Chondrocyte (in vitro differentiated cells): ENCODE measurements around the gene C3orf70. TPM values are rescaled to one million over a fixed set of nuclear protein-coding genes. Genes with fewer than 3 reads are reported as not detected.

Experiments
- DNase-seq: peaks from one replicate; pipeline ENCODE4 v3.0.0; 2021; ENCODE audit warnings: mixed read lengths, low spot score
- H3K27ac Mint-ChIP-seq: one replicate; pipeline ENCODE4 v1.8.0; 2021; ENCODE audit warnings: mild to moderate bottlenecking, moderate library complexity, mixed read lengths; ENCODE audit not compliant: unreplicated experiment
- H3K27me3 Mint-ChIP-seq: 2 replicates; pipeline ENCODE4 v1.8.0; 2021; ENCODE audit warnings: low read depth, mixed read lengths
- H3K36me3 Mint-ChIP-seq: 2 replicates; pipeline ENCODE4 v1.8.0; 2021; ENCODE audit warnings: low read depth, mixed read lengths
- H3K4me1 Mint-ChIP-seq: 2 replicates; pipeline ENCODE4 v1.8.0; 2021; ENCODE audit warnings: low read depth, mild to moderate bottlenecking, mixed read lengths
- H3K4me3 Mint-ChIP-seq: one replicate; pipeline ENCODE4 v1.8.0; 2021; ENCODE audit warnings: mild to moderate bottlenecking, moderate library complexity, mixed read lengths; ENCODE audit not compliant: unreplicated experiment
- H3K9me3 Mint-ChIP-seq: 2 replicates; pipeline ENCODE4 v1.8.0; 2021; ENCODE audit warnings: low read depth, mixed read lengths
- CTCF ChIP-seq: fragments of 200-600 bp; sonication (generic); IDR thresholded peaks from 2 replicates; pipeline ENCODE4 v1.5.0; 2021; ENCODE audit warnings: antibody characterized with exemption, mild to moderate bottlenecking, moderate library complexity
- long read RNA-seq: library from polyadenylated mRNA; stranded (forward); transcript quantifications from one replicate; pipeline ENCODE4 v2.0.0, GENCODE V29; 2021
- total RNA-seq: library from RNA; stranded (reverse); gene quantifications from 3 replicates; pipeline ENCODE4 v1.2.1, GENCODE V29; 2021

C3orf70 gene
- 10.2 to 27.7 TPM (median 25.6 TPM) in 3 replicates for total RNA-seq
- long read RNA-seq, full-length matches to known transcripts: 22 of 25 reads
- long read RNA-seq, partial matches to known transcripts: 0 of 25 reads
- long read RNA-seq, other reads (novel, unspliced or antisense): 3 of 25 reads

GRCh38 chr3:185152410-185153170, at the start of gene C3orf70:
TSS of gene C3orf70 (minus strand) at chr3:185153060. CDS start at chr3:185152823, 237 bp downstream.
- Mint-ChIP-seq H3K27ac (peak within 1 kb of the TSS; percentile 96), H3K4me3 (peak within 1 kb of the TSS; percentile 93), H3K4me1 (peaks cover 22% of the 10 kb centered on the region), H3K9me3 (no peaks in the 10 kb centered on the region), H3K27me3 (peaks cover 4% of the 10 kb centered on the region), H3K36me3 (no peaks in the 10 kb centered on the region)
- peak; percentile 91 for DNase-seq
- TF ChIP-seq CTCF: no peak

- peaks cover 5% of the 10 kb centered on the region for H3K4me1 Mint-ChIP-seq
- no peaks in the 10 kb centered on the region for H3K36me3 Mint-ChIP-seq
- no peaks in the 10 kb centered on the region for H3K27me3 Mint-ChIP-seq
- H3K4me3 Mint-ChIP-seq: no peak overlapping the region
- no peak for TF ChIP-seq CTCF
- DNase-seq: no peak
- no peak overlapping the region for H3K27ac Mint-ChIP-seq
- no peaks in the 10 kb centered on the region for H3K9me3 Mint-ChIP-seq
These were observed 47.8 kb upstream of the C3orf70 start for GRCh38 chr3:185200639-185201038.

GRCh38 chr3:185199671-185200070, 46.8 kb upstream of the C3orf70 start:
- no peak for TF ChIP-seq CTCF
- peaks cover 5% of the 10 kb centered on the region for H3K4me1 Mint-ChIP-seq
- no peak overlapping the region for H3K4me3 Mint-ChIP-seq
- H3K36me3 Mint-ChIP-seq: no peaks in the 10 kb centered on the region
- no peaks in the 10 kb centered on the region for H3K27me3 Mint-ChIP-seq
- H3K9me3 Mint-ChIP-seq: peaks cover 4% of the 10 kb centered on the region
- no peak for DNase-seq
- no peak overlapping the region for H3K27ac Mint-ChIP-seq

GRCh38 chr3:185199206-185199605, 46.3 kb upstream of the C3orf70 start:
- DNase-seq: no peak
- Mint-ChIP-seq H3K9me3 (peaks cover 4% of the 10 kb centered on the region), H3K27me3 (no peaks in the 10 kb centered on the region), H3K27ac (no peak overlapping the region), H3K36me3 (no peaks in the 10 kb centered on the region), H3K4me1 (peaks cover 5% of the 10 kb centered on the region), H3K4me3 (no peak overlapping the region)
- no peak for TF ChIP-seq CTCF

GRCh38 chr3:185197068-185197467, 44.2 kb upstream of the C3orf70 start:
- DNase-seq: no peak
- no peaks in the 10 kb centered on the region for H3K27me3 Mint-ChIP-seq
- H3K9me3 Mint-ChIP-seq: peaks cover 4% of the 10 kb centered on the region
- no peak for TF ChIP-seq CTCF
- no peak overlapping the region for H3K4me3 Mint-ChIP-seq
- H3K36me3 Mint-ChIP-seq: peaks cover 2% of the 10 kb centered on the region
- H3K27ac Mint-ChIP-seq: no peak overlapping the region
- peaks cover 5% of the 10 kb centered on the region for H3K4me1 Mint-ChIP-seq
